A549 (cell line): ENCODE data around the gene TNFRSF19. TPM values are rescaled to one million over a fixed set of nuclear protein-coding genes. Genes with fewer than 3 reads are reported as not detected.

Source experiments
- ATAC-seq, 2 experiments: fragments of 200-7000 bp in 1 of 2; fragments of >200 bp in 1 of 2; cut with Nextera tagmentation in 1 of 2; cut with Tn5 transposase in 1 of 2; 3 replicates each; pipeline versions ENCODE4 v1.8.0 to v1.9.1; 2018 to 2020; ENCODE audit warnings: mild to moderate bottlenecking in 1 of 2, moderate library complexity in 1 of 2
- CTCF ChIA-PET: fragments of 300-600 bp; sonication (Branson Sonifier 250); formaldehyde crosslinking; extraction: SDS; loops from one replicate; lab custom pipeline; 2021; ENCODE audit warnings: antibody characterized with exemption, inconsistent platforms; lab: Yijun Ruan, JAX
- POLR2A ChIA-PET: fragments of 350-600 bp; formaldehyde crosslinking; extraction: SDS; loops from one replicate; lab custom pipeline; 2021; ENCODE audit warnings: antibody characterized with exemption, inconsistent platforms; lab: Yijun Ruan, JAX
- DNase-seq, 2 experiments: peaks; one replicate each; pipeline versions ENCODE4 v3.0.0 to v3.0.0-alpha.2; 2011 to 2016; ENCODE audit warnings: low read depth in 1 of 2, low spot score in 1 of 2
- FAIRE-seq: peaks from 2 replicates; lab custom pipeline; 2011; peaks lifted over from hg19 to GRCh38; lab: Jason Lieb, UNC
- H3K27ac ChIP-seq, 2 experiments: fragments of >200 bp; sonication (Bioruptor Twin); formaldehyde crosslinking; 3 replicates each; pipeline ENCODE4 v1.5.1; 2016 to 2017
- H3K4me1 ChIP-seq: fragments of >200 bp; sonication (Bioruptor Twin); formaldehyde crosslinking; 3 replicates; pipeline ENCODE4 v1.6.1; 2016
- H3K4me2 ChIP-seq: fragments of >200 bp; sonication (Bioruptor Twin); formaldehyde crosslinking; 3 replicates; pipeline ENCODE4 v1.6.1; 2016
- H3K4me3 ChIP-seq: fragments of >200 bp; sonication (Bioruptor Twin); formaldehyde crosslinking; 3 replicates; pipeline ENCODE4 v1.5.1; 2016
- H3K9me3 ChIP-seq: fragments of >200 bp; sonication (Bioruptor Twin); formaldehyde crosslinking; 3 replicates; pipeline ENCODE4 v1.6.1; 2016
- BHLHE40 ChIP-seq: IDR thresholded peaks from 2 replicates; pipeline ENCODE4 v1.6.1; 2012; ENCODE audit warnings: low read depth, low read length, inconsistent platforms
- CHD4 ChIP-seq: fragments of 200-600 bp; sonication (generic); IDR thresholded peaks from 2 replicates; pipeline ENCODE4 v1.6.1; 2016; ENCODE audit warnings: antibody characterized with exemption, mild to moderate bottlenecking, borderline replicate concordance
- ESRRA ChIP-seq: fragments of 150-350 bp; IDR thresholded peaks from 2 replicates; pipeline ENCODE4 v1.6.1; 2014; ENCODE audit warnings: mild to moderate bottlenecking, low read length, borderline replicate concordance
- FOSB ChIP-seq: fragments of 250-450 bp; sonication (Bioruptor Pico); IDR thresholded peaks from 2 replicates; pipeline ENCODE4 v1.5.0; 2020; ENCODE audit warnings: mild to moderate bottlenecking, moderate library complexity
- FOSL2 ChIP-seq, 2 experiments: fragments of 450-650 bp in 1 of 2; fragments of >200 bp in 1 of 2; sonication (Bioruptor Twin) in 1 of 2; formaldehyde crosslinking; IDR thresholded peaks; 2 replicates each; pipeline versions ENCODE4 v1.5.0 to v1.6.1; 2016 to 2020; ENCODE audit warnings: mild to moderate bottlenecking in 1 of 2, moderate library complexity in 1 of 2
- HEYL ChIP-seq: fragments of 250-450 bp; sonication (Bioruptor Pico); IDR thresholded peaks from 2 replicates; pipeline ENCODE4 v1.8.0; 2021; ENCODE audit warnings: mild to moderate bottlenecking, moderate library complexity
- HOXB13 ChIP-seq: fragments of 250-450 bp; sonication (Bioruptor Pico); IDR thresholded peaks from 2 replicates; pipeline ENCODE4 v1.5.0; 2020; ENCODE audit warnings: low read depth, mild to moderate bottlenecking, moderate library complexity
- KDM1A ChIP-seq: fragments of 200-600 bp; sonication (generic); IDR thresholded peaks from 2 replicates; pipeline ENCODE4 v1.6.1; 2016; ENCODE audit warnings: low read depth, mild to moderate bottlenecking
- MAFK ChIP-seq: fragments of 450-650 bp; IDR thresholded peaks from 2 replicates; pipeline ENCODE4 v1.6.1; 2014; ENCODE audit not compliant: partially characterized antibody
- MAZ ChIP-seq: fragments of 150-350 bp; IDR thresholded peaks from 2 replicates; pipeline ENCODE4 v1.6.1; 2014; ENCODE audit warnings: antibody characterized with exemption, low read depth, low read length, borderline replicate concordance
- PHF8 ChIP-seq: fragments of 200-600 bp; sonication (generic); IDR thresholded peaks from 2 replicates; pipeline ENCODE4 v1.6.1; 2016; ENCODE audit warnings: low read depth, mild to moderate bottlenecking, antibody characterized with exemption, moderate library complexity, borderline replicate concordance
- POLR2AphosphoS2 ChIP-seq: conservative IDR thresholded peaks from 2 replicates; pipeline ENCODE4 v1.6.1; 2012; ENCODE audit warnings: low read length, improper control_type of control experiment, inconsistent platforms
- REST ChIP-seq: fragments of 200-600 bp; sonication (generic); IDR thresholded peaks from 2 replicates; pipeline ENCODE4 v1.6.1; 2016; ENCODE audit warnings: antibody characterized with exemption, mild to moderate bottlenecking, moderate library complexity
- TP53 ChIP-seq: fragments of 250-450 bp; sonication (Bioruptor Pico); IDR thresholded peaks from 2 replicates; pipeline ENCODE4 v1.5.0; 2021; ENCODE audit warnings: mild to moderate bottlenecking, moderate library complexity
- ZFP36 ChIP-seq: fragments of 450-650 bp; IDR thresholded peaks from 2 replicates; pipeline ENCODE4 v1.6.1; 2014; ENCODE audit warnings: borderline replicate concordance; ENCODE audit not compliant: partially characterized antibody
- WGBS: methylation state at CpG from one replicate; pipeline ENCODE4 v1.1.6; 2017; ENCODE audit errors: missing lambda C conversion rate; 5-methylcytosine and 5-hydroxymethylcytosine counted together
- polyA plus RNA-seq, 4 experiments: library from polyadenylated mRNA; depleted of rRNA in 3 of 4; stranded (reverse); fragments of >200 nt; fragmentation: RNase III in 1 of 4; extraction: RNeasy Plus Mini Kit Qiagen cat#74134 plus additional on column Dnase treatment in 1 of 4; gene quantifications; 2 replicates in 3 of 4; 3 replicates in 1 of 4; pipeline ENCODE4 v1.2.3, GENCODE V29; 2011 to 2017

TNFRSF19 gene
- polyA plus RNA-seq, 2 of the 4 experiments (the other 2 are of a cell fraction): 1.2 to 1.9 TPM

- DNase-seq (no peak), FAIRE-seq (no peak), ATAC-seq (no peak)
- Histone ChIP-seq H3K4me3 (no peak overlapping the region), H3K4me2 (no peak overlapping the region), H3K4me1 (no peaks in the 10 kb centered on the region), H3K9me3 (no peaks in the 10 kb centered on the region), H3K27ac (no peak overlapping the region)
- POLR2A ChIA-PET: no interaction called here
- CTCF ChIA-PET: interaction anchor here (1.0 kb wide), 1 partner anchor 44 kb away, joined by 3 read pairs; no protein-coding TSS in a partner anchor
- WGBS: 51% methylated on average over 5 of the region's 5 CpGs
- no peak for TF ChIP-seq TP53
- TF ChIP-seq BHLHE40: no peak
- no peak for TF ChIP-seq HEYL (CRISPR knock-in tag)
- TF ChIP-seq FOSB (CRISPR knock-in tag): no peak
These were observed 36.1 kb upstream of the TNFRSF19 start for GRCh38 chr13:23534090-23534489.

GRCh38 chr13:23541221-23541824 is 28.9 kb upstream of the TNFRSF19 start:
- DNase-seq: no peak
- ChIA-PET CTCF (no interaction called here), POLR2A (no interaction called here)
- no peak overlapping the region for H3K4me3 ChIP-seq
- H3K4me1 ChIP-seq: no peaks in the 10 kb centered on the region
- ATAC-seq: no peak
- no peak overlapping the region for H3K4me2 ChIP-seq
- no peaks in the 10 kb centered on the region for H3K9me3 ChIP-seq
- FAIRE-seq: no peak
- no peak overlapping the region for H3K27ac ChIP-seq
- TF ChIP-seq CHD4: no peak
- no peak for TF ChIP-seq HOXB13 (CRISPR knock-in tag)
- 64% methylated on average over 4 of the region's 4 CpGs for WGBS

GRCh38 chr13:23544668-23545067 is 25.5 kb upstream of the TNFRSF19 start:
- TF ChIP-seq MAFK (no peak), ESRRA (no peak)
- Histone ChIP-seq H3K4me3 (no peak overlapping the region), H3K27ac (no peak overlapping the region), H3K4me1 (no peaks in the 10 kb centered on the region), H3K4me2 (no peak overlapping the region), H3K9me3 (no peaks in the 10 kb centered on the region)
- ATAC-seq (no peak), DNase-seq (no peak), FAIRE-seq (no peak)
- WGBS: 58% methylated on average over 4 of the region's 4 CpGs
- POLR2A ChIA-PET: no interaction called here
- CTCF ChIA-PET: interaction anchor here (0.6 to 1.1 kb wide), 4 partner anchors 10 to 255 kb away, joined by 3 to 4 read pairs (median 3); no protein-coding TSS in a partner anchor

GRCh38 chr13:23547000-23547590 is 23.1 kb upstream of the TNFRSF19 start:
- H3K27ac ChIP-seq: peak overlapping the region; percentile 65 to 81; a peak in 5 of 6 replicates
- CTCF ChIA-PET: interaction anchor here (1.4 kb wide), 1 partner anchor 161 kb away, joined by 3 read pairs; no protein-coding TSS in a partner anchor
- peak overlapping the region; percentile 51 for H3K4me3 ChIP-seq
- peak overlapping the region; percentile 77 for H3K4me2 ChIP-seq
- POLR2A ChIA-PET: no interaction called here
- ATAC-seq (peak; percentile 45 to 56; a peak in 5 of 6 replicates), DNase-seq (no peak), FAIRE-seq (no peak)
- WGBS: 7% methylated on average over 22 of the region's 31 CpGs
- H3K9me3 ChIP-seq: no peaks in the 10 kb centered on the region
- TF ChIP-seq FOSL2 (IDR thresholded peaks at IDR 0.05) (no peak), FOSL2 (CRISPR knock-in tag; IDR thresholded peaks at IDR 0.05) (no peak), PHF8 (no peak), BHLHE40 (no peak), MAZ (no peak), REST (no peak), ZFP36 (no peak), POLR2AphosphoS2 (no peak), KDM1A (no peak), HEYL (CRISPR knock-in tag) (no peak)
- H3K4me1 ChIP-seq: no peaks in the 10 kb centered on the region
